Neural cell (in vitro differentiated cells): ENCODE data around the gene DUSP7. TPM values are rescaled to one million over a fixed set of nuclear protein-coding genes. Genes with fewer than 3 reads are reported as not detected.

ENCODE experiments used
- H2AFZ ChIP-seq: fragments of 200-600, 300-800 bp; sonication (generic), shearing (Covaris generic); 2 replicates; pipeline ENCODE4 v1.6.0; 2014; ENCODE audit warnings: low read depth, mild to moderate bottlenecking, antibody characterized with exemption, low read length, moderate library complexity
- H3F3A ChIP-seq: fragments of 200-600 bp; shearing (Covaris generic); 2 replicates; pipeline ENCODE4 v1.6.1; 2016; ENCODE audit warnings: mild to moderate bottlenecking, moderate library complexity, mixed read lengths, antibody characterized with exemption, low read length; ENCODE audit not compliant: insufficient read depth, poor library complexity, severe bottlenecking
- H3K27ac ChIP-seq: fragments of 200-600, 300-800 bp; sonication (generic), shearing (Covaris generic); 2 replicates; pipeline ENCODE4 v1.5.1; 2014; ENCODE audit warnings: mild to moderate bottlenecking, low read length, moderate library complexity
- H3K27me3 ChIP-seq: fragments of 300-800, 200-600 bp; sonication (generic), shearing (Covaris generic); 2 replicates; pipeline ENCODE4 v1.6.0; 2014; ENCODE audit warnings: mild to moderate bottlenecking, low read depth, low read length, moderate library complexity; ENCODE audit not compliant: insufficient read depth
- H3K36me3 ChIP-seq: fragments of 300-800, 200-600 bp; sonication (generic), shearing (Covaris generic); 2 replicates; pipeline ENCODE4 v1.5.1; 2014; ENCODE audit warnings: mild to moderate bottlenecking, antibody characterized with exemption, low read length, moderate library complexity; ENCODE audit not compliant: insufficient read depth
- H3K4me2 ChIP-seq: fragments of 300-800, 200-600 bp; sonication (generic), shearing (Covaris generic); 2 replicates; pipeline ENCODE4 v1.6.0; 2014; ENCODE audit warnings: mild to moderate bottlenecking, low read length
- H3K4me3 ChIP-seq: fragments of 300-800, 200-600 bp; sonication (generic), shearing (Covaris generic); 2 replicates; pipeline ENCODE4 v1.5.1; 2014; ENCODE audit warnings: mild to moderate bottlenecking, low read length, moderate library complexity
- H3K79me2 ChIP-seq: fragments of 200-600 bp; shearing (Covaris generic); replicated peaks from 2 replicates; pipeline ENCODE4 v1.6.0; 2014; ENCODE audit warnings: mild to moderate bottlenecking, low read length, moderate library complexity; ENCODE audit not compliant: insufficient read depth
- H3K9ac ChIP-seq: fragments of 300-800, 200-600 bp; sonication (generic), shearing (Covaris generic); 2 replicates; pipeline ENCODE4 v1.6.1; 2016; ENCODE audit warnings: mild to moderate bottlenecking, low read length, mixed read lengths
- H3K9me2 ChIP-seq: fragments of 200-600 bp; shearing (Covaris generic); 2 replicates; pipeline ENCODE4 v1.6.1; 2016; ENCODE audit warnings: mild to moderate bottlenecking, low read length, mixed read lengths; ENCODE audit not compliant: insufficient read depth
- H3K9me3 ChIP-seq: fragments of 200-600, 300-800 bp; sonication (generic), shearing (Covaris generic); 2 replicates; pipeline ENCODE4 v1.6.1; 2016; ENCODE audit warnings: mild to moderate bottlenecking, mixed run types, low read length, moderate library complexity, mixed read lengths
- H4K20me1 ChIP-seq: fragments of 200-600 bp; shearing (Covaris generic); 2 replicates; pipeline ENCODE4 v1.6.1; 2016; ENCODE audit warnings: mild to moderate bottlenecking, mixed run types; ENCODE audit not compliant: insufficient read depth
- EP300 ChIP-seq: fragments of 450-650 bp; conservative IDR thresholded peaks from 2 replicates; pipeline ENCODE4 v1.6.1; 2014; ENCODE audit warnings: antibody characterized with exemption, mild to moderate bottlenecking, moderate library complexity; ENCODE audit not compliant: poor library complexity, severe bottlenecking
- EZH2 ChIP-seq: fragments of 200-600, 300-800 bp; shearing (Covaris generic), sonication (generic); IDR thresholded peaks from 2 replicates; pipeline ENCODE4 v1.6.1; 2014; ENCODE audit warnings: antibody characterized with exemption, low read length, borderline replicate concordance, mild to moderate bottlenecking; ENCODE audit not compliant: insufficient read depth, poor library complexity, severe bottlenecking
- MXI1 ChIP-seq: fragments of 450-650 bp; conservative IDR thresholded peaks from 2 replicates; pipeline ENCODE4 v1.6.1; 2014; ENCODE audit warnings: antibody characterized with exemption, mild to moderate bottlenecking; ENCODE audit not compliant: poor library complexity, severe bottlenecking
- POLR2AphosphoS5 ChIP-seq: IDR thresholded peaks from 2 replicates; pipeline ENCODE4 v1.6.1; 2012
- RAD21 ChIP-seq: fragments of 450-650 bp; conservative IDR thresholded peaks from 2 replicates; pipeline ENCODE4 v1.6.1; 2014; ENCODE audit warnings: antibody characterized with exemption, mild to moderate bottlenecking, moderate library complexity
- SMC3 ChIP-seq: fragments of 450-650 bp; conservative IDR thresholded peaks from 2 replicates; pipeline ENCODE4 v1.6.1; 2014; ENCODE audit warnings: antibody characterized with exemption, mild to moderate bottlenecking, moderate library complexity; ENCODE audit not compliant: poor library complexity
- TAF1 ChIP-seq: IDR thresholded peaks from 2 replicates; pipeline ENCODE4 v1.6.1; 2012; ENCODE audit warnings: low read depth
- polyA plus RNA-seq: library from polyadenylated mRNA; depleted of rRNA; stranded (reverse); fragments of >200 nt; gene quantifications from 2 replicates; pipeline ENCODE4 v1.2.3, GENCODE V29; 2014
- TF ChIP-seq, protein P1 (sequence below): fragments of 450-650 bp; IDR thresholded peaks from 2 replicates; pipeline ENCODE4 v1.5.1; 2014; ENCODE audit warnings: antibody characterized with exemption, mild to moderate bottlenecking, moderate library complexity; ENCODE audit not compliant: poor library complexity, severe bottlenecking
- TF ChIP-seq, protein P2 (sequence below): IDR thresholded peaks from 2 replicates; pipeline ENCODE4 v1.6.1; 2012; ENCODE audit warnings: borderline replicate concordance

Gene DUSP7
- polyA plus RNA-seq, 1 donor from 2014 or later, result 8.5 TPM

DNA sequence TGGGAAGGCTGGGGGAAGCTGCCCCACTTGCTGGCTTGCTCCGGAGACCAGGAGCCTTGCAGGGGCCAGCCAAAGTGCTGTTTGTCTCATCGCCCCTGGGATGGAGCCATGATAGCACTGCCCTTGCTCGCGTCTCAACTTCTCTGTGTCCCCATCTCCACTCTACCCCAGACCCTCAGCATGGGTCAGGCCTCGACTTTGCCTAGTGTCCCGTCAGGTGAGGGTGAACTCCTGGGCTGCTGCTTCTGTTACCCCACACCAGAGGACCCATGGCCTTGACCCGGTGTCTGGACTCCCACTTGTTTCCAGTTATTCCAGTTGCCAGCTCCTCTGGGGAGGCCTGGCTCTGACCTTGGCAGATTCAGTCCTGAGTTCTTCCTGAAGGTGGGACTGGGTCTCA lies 36.5 kb upstream of the DUSP7 start:
- Histone ChIP-seq H4K20me1 (no peaks in the 10 kb centered on the region), H3K27me3 (no peaks in the 10 kb centered on the region), H3K27ac (no peak overlapping the region), H3K79me2 (no peaks in the 10 kb centered on the region), H3K36me3 (no peaks in the 10 kb centered on the region), H3K4me3 (no peak overlapping the region), H3K9ac (no peak overlapping the region), H3K9me2 (no peaks in the 10 kb centered on the region), H3F3A (no peaks in the 10 kb centered on the region), H3K9me3 (no peaks in the 10 kb centered on the region), H2AFZ (no peak overlapping the region), H3K4me2 (no peak overlapping the region)
- TF ChIP-seq TAF1 (no peak), EZH2 (no peak), RAD21 (no peak), POLR2AphosphoS5 (no peak), MXI1 (no peak), SMC3 (no peak), EP300 (no peak)
- TF ChIP-seq, protein P1, sequence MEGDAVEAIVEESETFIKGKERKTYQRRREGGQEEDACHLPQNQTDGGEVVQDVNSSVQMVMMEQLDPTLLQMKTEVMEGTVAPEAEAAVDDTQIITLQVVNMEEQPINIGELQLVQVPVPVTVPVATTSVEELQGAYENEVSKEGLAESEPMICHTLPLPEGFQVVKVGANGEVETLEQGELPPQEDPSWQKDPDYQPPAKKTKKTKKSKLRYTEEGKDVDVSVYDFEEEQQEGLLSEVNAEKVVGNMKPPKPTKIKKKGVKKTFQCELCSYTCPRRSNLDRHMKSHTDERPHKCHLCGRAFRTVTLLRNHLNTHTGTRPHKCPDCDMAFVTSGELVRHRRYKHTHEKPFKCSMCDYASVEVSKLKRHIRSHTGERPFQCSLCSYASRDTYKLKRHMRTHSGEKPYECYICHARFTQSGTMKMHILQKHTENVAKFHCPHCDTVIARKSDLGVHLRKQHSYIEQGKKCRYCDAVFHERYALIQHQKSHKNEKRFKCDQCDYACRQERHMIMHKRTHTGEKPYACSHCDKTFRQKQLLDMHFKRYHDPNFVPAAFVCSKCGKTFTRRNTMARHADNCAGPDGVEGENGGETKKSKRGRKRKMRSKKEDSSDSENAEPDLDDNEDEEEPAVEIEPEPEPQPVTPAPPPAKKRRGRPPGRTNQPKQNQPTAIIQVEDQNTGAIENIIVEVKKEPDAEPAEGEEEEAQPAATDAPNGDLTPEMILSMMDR, result no peak
- TF ChIP-seq, protein P2, sequence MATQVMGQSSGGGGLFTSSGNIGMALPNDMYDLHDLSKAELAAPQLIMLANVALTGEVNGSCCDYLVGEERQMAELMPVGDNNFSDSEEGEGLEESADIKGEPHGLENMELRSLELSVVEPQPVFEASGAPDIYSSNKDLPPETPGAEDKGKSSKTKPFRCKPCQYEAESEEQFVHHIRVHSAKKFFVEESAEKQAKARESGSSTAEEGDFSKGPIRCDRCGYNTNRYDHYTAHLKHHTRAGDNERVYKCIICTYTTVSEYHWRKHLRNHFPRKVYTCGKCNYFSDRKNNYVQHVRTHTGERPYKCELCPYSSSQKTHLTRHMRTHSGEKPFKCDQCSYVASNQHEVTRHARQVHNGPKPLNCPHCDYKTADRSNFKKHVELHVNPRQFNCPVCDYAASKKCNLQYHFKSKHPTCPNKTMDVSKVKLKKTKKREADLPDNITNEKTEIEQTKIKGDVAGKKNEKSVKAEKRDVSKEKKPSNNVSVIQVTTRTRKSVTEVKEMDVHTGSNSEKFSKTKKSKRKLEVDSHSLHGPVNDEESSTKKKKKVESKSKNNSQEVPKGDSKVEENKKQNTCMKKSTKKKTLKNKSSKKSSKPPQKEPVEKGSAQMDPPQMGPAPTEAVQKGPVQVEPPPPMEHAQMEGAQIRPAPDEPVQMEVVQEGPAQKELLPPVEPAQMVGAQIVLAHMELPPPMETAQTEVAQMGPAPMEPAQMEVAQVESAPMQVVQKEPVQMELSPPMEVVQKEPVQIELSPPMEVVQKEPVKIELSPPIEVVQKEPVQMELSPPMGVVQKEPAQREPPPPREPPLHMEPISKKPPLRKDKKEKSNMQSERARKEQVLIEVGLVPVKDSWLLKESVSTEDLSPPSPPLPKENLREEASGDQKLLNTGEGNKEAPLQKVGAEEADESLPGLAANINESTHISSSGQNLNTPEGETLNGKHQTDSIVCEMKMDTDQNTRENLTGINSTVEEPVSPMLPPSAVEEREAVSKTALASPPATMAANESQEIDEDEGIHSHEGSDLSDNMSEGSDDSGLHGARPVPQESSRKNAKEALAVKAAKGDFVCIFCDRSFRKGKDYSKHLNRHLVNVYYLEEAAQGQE, result no peak

DNA sequence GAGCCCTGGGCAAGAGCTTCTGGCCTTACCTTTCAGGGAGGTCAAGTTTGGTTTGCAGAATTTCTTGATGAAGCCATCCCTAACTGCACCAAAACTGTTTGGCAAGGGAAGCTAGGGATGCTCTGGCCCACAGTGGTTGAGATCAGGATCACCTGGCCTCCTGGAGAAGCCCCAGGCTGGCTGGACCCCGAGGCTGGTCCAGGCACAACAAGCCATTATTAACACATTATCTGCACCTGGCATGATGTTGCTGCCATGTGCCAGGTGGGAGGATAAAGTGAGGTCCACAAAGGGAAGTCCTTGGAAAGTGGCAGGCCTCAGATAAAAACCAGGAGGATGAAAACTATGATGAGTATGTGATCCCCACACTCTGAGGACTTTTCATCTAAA lies 35.9 kb upstream of the DUSP7 start:
- Histone ChIP-seq H3K9me3 (no peaks in the 10 kb centered on the region), H3K9ac (no peak overlapping the region), H4K20me1 (no peaks in the 10 kb centered on the region)

More for the DNA sequence above, 35.9 kb upstream of the DUSP7 start:
- H3K36me3 ChIP-seq, result no peaks in the 10 kb centered on the region
- H3K4me2 ChIP-seq, result no peak overlapping the region
- H2AFZ ChIP-seq, result no peak overlapping the region
- no peak overlapping the region for H3K4me3 ChIP-seq
- no peak for TF ChIP-seq MXI1
- no peak for TF ChIP-seq EZH2
- TF ChIP-seq, protein P1, result no peak
- no peak for TF ChIP-seq RAD21
- TF ChIP-seq, protein P2, result no peak
- TF ChIP-seq TAF1, result no peak
- TF ChIP-seq SMC3, result no peak
- no peak for TF ChIP-seq EP300
- TF ChIP-seq POLR2AphosphoS5, result no peak
- no peaks in the 10 kb centered on the region for H3K27me3 ChIP-seq
- no peaks in the 10 kb centered on the region for H3F3A ChIP-seq
- no peaks in the 10 kb centered on the region for H3K9me2 ChIP-seq
- H3K79me2 ChIP-seq, result no peaks in the 10 kb centered on the region
- H3K27ac ChIP-seq, result no peak overlapping the region
